Measurements from ENCODE around the gene DEFB131A.
A peak's percentile ranks its signal among the peaks of the same experiment; 100 is the strongest.
"Not testable (repeated sequence)": the region's sequence is repeated elsewhere in the genome, so short reads cannot be mapped to it uniquely, and the experiment has no call there.

The DEFB131A gene

GRCh38 chr4:9495443-9495842 lies 51.2 kb downstream of the DEFB131A start:
- peak; percentile 87 for DNase-seq

GRCh38 chr4:9497575-9498467 lies 53.6 kb downstream of the DEFB131A start:
- not testable (repeated sequence) for DNase-seq

- not testable (repeated sequence) for DNase-seq
These were observed 54.3 kb downstream of the DEFB131A start for GRCh38 chr4:9498468-9499040.

GRCh38 chr4:9499974-9500487 lies 55.8 kb downstream of the DEFB131A start:
- not testable (repeated sequence) for DNase-seq

Measured in hematopoietic multipotent progenitor cell treated with erythropoietin and hydrocortisone succinate and interleukin-3 and kit ligand, for 4 days (in vitro differentiated cells).